HEK293T (cell line): Measurements from ENCODE around the gene SOD2.

Source experiments
- FOXA1 ChIP-seq: fragments of 450-650 bp; IDR thresholded peaks from 2 replicates; pipeline ENCODE4 v1.6.1; 2016; ENCODE audit warnings: mild to moderate bottlenecking
- FOXM1 ChIP-seq: fragments of 450-650 bp; IDR thresholded peaks from 2 replicates; pipeline ENCODE4 v1.6.1; 2017; ENCODE audit warnings: mild to moderate bottlenecking, borderline replicate concordance
- SP1 ChIP-seq: fragments of 450-650 bp; IDR thresholded peaks from 2 replicates; pipeline ENCODE4 v1.6.1; 2017
- SUZ12 ChIP-seq: fragments of 450-650 bp; IDR thresholded peaks from 2 replicates; pipeline ENCODE4 v1.6.1; 2016; ENCODE audit warnings: mild to moderate bottlenecking
- ZNF384 ChIP-seq: fragments of 450-650 bp; IDR thresholded peaks from 2 replicates; pipeline ENCODE4 v1.6.1; 2016

- no peak for TF ChIP-seq FOXA1
- TF ChIP-seq FOXM1: no peak
- TF ChIP-seq SUZ12: no peak
- no peak for TF ChIP-seq SP1
- TF ChIP-seq ZNF384: no peak
These were observed 10.7 kb downstream of the SOD2 start for GRCh38 chr6:159682295-159682694.
